ENCODE results near the gene MACO1.

The MACO1 gene

DNA sequence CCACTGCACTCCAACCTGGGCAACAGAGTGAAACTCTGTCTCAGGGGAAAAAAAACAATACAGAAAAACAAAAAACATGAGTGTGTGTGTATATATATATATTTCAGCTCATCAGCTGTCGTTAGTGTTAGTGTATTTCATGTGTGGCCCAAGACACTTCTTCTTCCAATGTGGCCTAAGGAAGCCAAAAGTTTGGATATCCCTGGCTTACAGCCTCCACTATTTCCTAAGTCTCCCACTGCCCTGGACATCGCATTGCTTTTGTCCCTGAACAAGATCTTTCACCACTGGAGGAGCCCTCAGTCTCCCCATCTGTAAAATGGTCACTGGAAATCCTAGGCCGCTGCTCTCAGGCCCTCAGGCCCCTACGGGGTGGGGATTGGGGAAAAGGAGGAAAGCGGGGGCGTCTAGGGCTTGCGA lies 112.3 kb downstream of the MACO1 start:
- no peak for DNase-seq (ENCODE audit: low spot score)

DNA sequence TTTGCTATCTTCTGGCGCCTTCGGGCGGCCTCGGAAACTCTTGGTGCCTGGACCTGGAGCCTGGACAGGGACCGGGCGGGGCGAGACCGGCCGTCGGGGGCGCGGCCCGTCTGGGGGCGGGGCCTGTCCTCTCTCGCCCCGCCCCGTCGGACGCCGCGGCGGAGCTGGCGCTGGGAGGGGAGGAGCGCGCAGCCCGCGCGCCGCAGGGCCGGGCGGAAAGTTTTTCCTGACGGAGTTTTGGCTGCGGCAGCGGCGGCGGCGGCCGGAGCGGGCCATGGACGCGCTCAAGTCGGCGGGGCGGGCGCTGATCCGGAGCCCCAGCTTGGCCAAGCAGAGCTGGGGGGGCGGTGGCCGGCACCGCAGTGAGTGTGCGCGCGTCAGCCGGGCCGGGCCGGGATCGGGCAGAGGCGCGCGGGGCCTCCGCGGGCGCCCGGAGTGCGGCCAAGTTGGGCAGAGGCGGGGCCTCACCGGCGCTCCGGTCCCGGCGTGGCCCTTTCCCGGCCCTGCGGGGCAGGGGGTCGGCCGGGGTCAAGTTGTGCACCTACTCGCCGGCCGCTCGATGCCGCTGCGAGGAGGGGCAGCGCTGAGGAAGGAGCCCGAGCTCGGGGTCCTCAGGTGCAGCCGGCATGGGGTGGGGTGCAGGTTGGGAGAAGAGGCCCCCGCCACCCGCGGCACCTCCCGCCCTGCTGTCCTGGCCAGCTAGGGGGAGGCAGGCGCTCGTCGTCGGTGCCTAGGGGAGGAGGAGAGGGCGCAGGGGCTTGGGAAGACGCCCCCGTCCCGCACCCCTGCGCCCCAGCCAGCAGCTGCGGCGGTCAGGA lies 112.9 kb downstream of the MACO1 start, which contains the start of gene LDLRAP1:
Gene LDLRAP1, plus strand, starts transcription at position 182 of the 818 bp plus-strand sequence. Its CDS starts 93 bp downstream, at position 275.
- DNase-seq (ENCODE audit: low spot score) = peak; percentile 83

- no peak for DNase-seq (ENCODE audit: low spot score)
Observed at GRCh38 chr1:25544243-25544764, 113.6 kb downstream of the MACO1 start.

GRCh38 chr1:25544819-25545218 lies 114.1 kb downstream of the MACO1 start:
- peak; percentile 80 for DNase-seq (ENCODE audit: low spot score)

- no peak for DNase-seq (ENCODE audit: low spot score)
Observed at GRCh38 chr1:25545767-25546166, 115.1 kb downstream of the MACO1 start.

GRCh38 chr1:25546193-25546592 lies 115.5 kb downstream of the MACO1 start:
- no peak for DNase-seq (ENCODE audit: low spot score)

- DNase-seq (ENCODE audit: low spot score) = no peak
Observed at GRCh38 chr1:25548601-25549000, 117.9 kb downstream of the MACO1 start.

- DNase-seq (ENCODE audit: low spot score) = no peak
Observed at GRCh38 chr1:25549273-25550154, 118.8 kb downstream of the MACO1 start.
